Glutamatergic neuron (in vitro differentiated cells): ENCODE measurements around the gene HAS3. TPM values are rescaled to one million over a fixed set of nuclear protein-coding genes. Genes with fewer than 3 reads are reported as not detected.

Experiments used
- DNase-seq: peaks from one replicate; pipeline ENCODE4 v3.0.0; 2022
- H3K27ac Mint-ChIP-seq: one replicate; pipeline ENCODE4 v1.8.0; 2020; ENCODE audit warnings: mild to moderate bottlenecking, mixed read lengths, inconsistent platforms; ENCODE audit not compliant: unreplicated experiment
- H3K27me3 Mint-ChIP-seq: one replicate; pipeline ENCODE4 v1.8.0; 2020; ENCODE audit warnings: mild to moderate bottlenecking, moderate library complexity, mixed read lengths, inconsistent platforms; ENCODE audit not compliant: unreplicated experiment
- H3K36me3 Mint-ChIP-seq: one replicate; pipeline ENCODE4 v1.8.0; 2020; ENCODE audit warnings: mild to moderate bottlenecking, mixed read lengths, inconsistent platforms; ENCODE audit not compliant: unreplicated experiment
- H3K4me1 Mint-ChIP-seq: one replicate; pipeline ENCODE4 v1.8.0; 2020; ENCODE audit warnings: mild to moderate bottlenecking, low read depth, mixed read lengths, inconsistent platforms; ENCODE audit not compliant: unreplicated experiment
- H3K4me3 Mint-ChIP-seq: one replicate; pipeline ENCODE4 v1.8.0; 2020; ENCODE audit warnings: mild to moderate bottlenecking, mixed read lengths, inconsistent platforms; ENCODE audit not compliant: unreplicated experiment
- H3K9me3 Mint-ChIP-seq: one replicate; pipeline ENCODE4 v1.8.0; 2020; ENCODE audit warnings: mild to moderate bottlenecking, moderate library complexity, mixed read lengths, inconsistent platforms; ENCODE audit not compliant: unreplicated experiment
- CTCF ChIP-seq: fragments of 200-600 bp; sonication (generic); IDR thresholded peaks from one replicate; pipeline ENCODE4 v1.5.0; 2021; ENCODE audit not compliant: partially characterized antibody, unreplicated experiment
- total RNA-seq: library from RNA; stranded (reverse); fragmentation: NEBNext Ultra II Directional; extraction: Animal tissue kit (Norgen Biotek cat#: 25700); gene quantifications from one replicate; pipeline ENCODE4 v1.2.1, GENCODE V29; 2021; ENCODE audit not compliant: unreplicated experiment

The HAS3 gene
- total RNA-seq, 1 donor from 2014 or later, result 0.42 TPM

- TF ChIP-seq CTCF, result no peak
- Mint-ChIP-seq H3K9me3 (peaks cover 4% of the 10 kb centered on the region), H3K4me1 (no peaks in the 10 kb centered on the region), H3K27ac (no peak overlapping the region), H3K36me3 (peaks cover 9% of the 10 kb centered on the region), H3K4me3 (no peak overlapping the region), H3K27me3 (no peaks in the 10 kb centered on the region)
- no peak for DNase-seq
Observed at GRCh38 chr16:69114346-69114975, 9.0 kb downstream of the HAS3 start.

- Mint-ChIP-seq H3K4me1 (no peaks in the 10 kb centered on the region), H3K27ac (no peak overlapping the region), H3K4me3 (no peak overlapping the region), H3K27me3 (no peaks in the 10 kb centered on the region), H3K36me3 (peaks cover 9% of the 10 kb centered on the region), H3K9me3 (peaks cover 4% of the 10 kb centered on the region)
- TF ChIP-seq CTCF, result no peak
- DNase-seq, result no peak
Observed at GRCh38 chr16:69114976-69115355, 9.5 kb downstream of the HAS3 start.

- peaks cover 9% of the 10 kb centered on the region for H3K36me3 Mint-ChIP-seq
- no peaks in the 10 kb centered on the region for H3K4me1 Mint-ChIP-seq
- no peak for DNase-seq
- no peak overlapping the region for H3K27ac Mint-ChIP-seq
- peaks cover 4% of the 10 kb centered on the region for H3K9me3 Mint-ChIP-seq
- H3K4me3 Mint-ChIP-seq, result no peak overlapping the region
- H3K27me3 Mint-ChIP-seq, result no peaks in the 10 kb centered on the region
- TF ChIP-seq CTCF, result no peak
Observed at GRCh38 chr16:69115361-69115760, 9.9 kb downstream of the HAS3 start.

- no peak for TF ChIP-seq CTCF
- Mint-ChIP-seq H3K9me3 (peaks cover 4% of the 10 kb centered on the region), H3K36me3 (peaks cover 9% of the 10 kb centered on the region), H3K4me1 (no peaks in the 10 kb centered on the region), H3K27me3 (no peaks in the 10 kb centered on the region), H3K4me3 (no peak overlapping the region), H3K27ac (no peak overlapping the region)
- no peak for DNase-seq
Observed at GRCh38 chr16:69115837-69116236, 10.4 kb downstream of the HAS3 start.

- Mint-ChIP-seq H3K27me3 (no peaks in the 10 kb centered on the region), H3K27ac (no peak overlapping the region), H3K4me3 (no peak overlapping the region), H3K36me3 (peaks cover 9% of the 10 kb centered on the region), H3K4me1 (no peaks in the 10 kb centered on the region), H3K9me3 (peaks cover 4% of the 10 kb centered on the region)
- no peak for DNase-seq
- TF ChIP-seq CTCF, result no peak
Observed at GRCh38 chr16:69116256-69116875, 10.9 kb downstream of the HAS3 start.
